K562 (cell line): ENCODE results near the gene AGMO. TPM values are rescaled to one million over a fixed set of nuclear protein-coding genes. Genes with fewer than 3 reads are reported as not detected.

Source experiments
- ATAC-seq: fragments of 200-7000 bp; cut with Tn5 transposase; 3 replicates; pipeline ENCODE4 v1.9.1; 2020; ENCODE audit warnings: moderate library complexity
- BruUV-seq: library from RNA; stranded (reverse); fragments of 400-500 nt; replicated peaks from 2 replicates; lab custom pipeline; 2021; lab: Mats Ljungman, UMichigan
- CTCF ChIA-PET: fragments of 300-600 bp; formaldehyde crosslinking; extraction: SDS; loops from one replicate; lab custom pipeline; 2021; ENCODE audit warnings: low intra/inter-chr PET ratio; lab: Yijun Ruan, JAX
- POLR2A ChIA-PET: fragments of 300-600, 350-650 bp; sonication (Branson Sonifier 250); formaldehyde crosslinking; extraction: SDS; loops from one replicate; lab custom pipeline; 2021; ENCODE audit warnings: antibody characterized with exemption, inconsistent platforms; lab: Yijun Ruan, JAX
- DNase-seq, 4 experiments: peaks; one replicate each; pipeline versions ENCODE4 v3.0.0 to v3.0.0-alpha.2; 2011 to 2018; ENCODE audit warnings: low spot score in 3 of 4, mixed read lengths in 3 of 4; ENCODE audit errors: extremely low read depth in 1 of 4
- FAIRE-seq: peaks from 2 replicates; lab custom pipeline; 2011; peaks lifted over from hg19 to GRCh38; lab: Jason Lieb, UNC
- H2AFZ ChIP-seq: 2 replicates; pipeline ENCODE4 v1.6.0; 2011; ENCODE audit warnings: low read depth, low read length, control low read depth, inconsistent platforms
- H3K27ac ChIP-seq: fragments of 200-600 bp; 3 replicates; pipeline ENCODE4 v1.8.0; 2011; ENCODE audit warnings: low read depth, mild to moderate bottlenecking, control low read depth, inconsistent platforms, low read length, moderate library complexity, mixed read lengths; ENCODE audit errors: extremely low read depth
- H3K27me3 ChIP-seq, 2 experiments: fragments of 300-600 bp in 1 of 2; 2 replicates in 1 of 2; 3 replicates in 1 of 2; pipeline versions ENCODE4 v1.6.0 to v1.8.0; 2011; ENCODE audit warnings: inconsistent platforms in 2 of 2, low read length in 2 of 2, mild to moderate bottlenecking in 1 of 2, mixed read lengths in 1 of 2, moderate library complexity in 1 of 2; ENCODE audit not compliant: control insufficient read depth in 2 of 2, insufficient read depth in 2 of 2
- H3K36me3 ChIP-seq: fragments of 300-600 bp; 3 replicates; pipeline ENCODE4 v1.8.0; 2011; ENCODE audit warnings: mild to moderate bottlenecking, low read length, inconsistent platforms; ENCODE audit not compliant: control insufficient read depth, insufficient read depth
- H3K4me1 ChIP-seq, 2 experiments: fragments of 200-600 bp in 1 of 2; replicated peaks in 1 of 2; 2 replicates in 1 of 2; 3 replicates in 1 of 2; pipeline versions ENCODE4 v1.5.1 to v1.8.0; 2011; ENCODE audit warnings: inconsistent platforms in 2 of 2, low read length in 2 of 2, mild to moderate bottlenecking in 1 of 2, mixed read lengths in 1 of 2, moderate library complexity in 1 of 2; ENCODE audit not compliant: control insufficient read depth in 2 of 2, insufficient read depth in 2 of 2
- H3K4me2 ChIP-seq: 2 replicates; pipeline ENCODE4 v1.6.1; 2011; ENCODE audit warnings: low read length, control low read depth, inconsistent platforms, mixed read lengths; ENCODE audit not compliant: insufficient read depth
- H3K4me3 ChIP-seq: fragments of 200-600 bp; sonication (generic), shearing (Covaris generic); 2 replicates; pipeline ENCODE4 v1.5.1; 2016; ENCODE audit warnings: control low read depth, inconsistent platforms
- H3K79me2 ChIP-seq: fragments of 200-600 bp; 3 replicates; pipeline ENCODE4 v1.8.0; 2011; ENCODE audit warnings: low read length, inconsistent platforms; ENCODE audit not compliant: control insufficient read depth, insufficient read depth
- H3K9ac ChIP-seq, 2 experiments: 2 replicates each; pipeline versions ENCODE4 v1.6.0 to v1.6.1; 2011; ENCODE audit warnings: low read depth in 2 of 2, low read length in 2 of 2, control low read depth in 1 of 2, inconsistent platforms in 1 of 2, mild to moderate bottlenecking in 1 of 2, mixed read lengths in 1 of 2; ENCODE audit not compliant: insufficient read depth in 1 of 2
- H3K9me1 ChIP-seq: one replicate; pipeline ENCODE4 v1.6.0; 2011; ENCODE audit warnings: inconsistent platforms, mild to moderate bottlenecking, low read length, moderate library complexity; ENCODE audit not compliant: control insufficient read depth, insufficient read depth
- H3K9me3 ChIP-seq: replicated peaks from 2 replicates; pipeline ENCODE4 v1.5.1; 2011; ENCODE audit warnings: low read depth, low read length, inconsistent platforms; ENCODE audit not compliant: control insufficient read depth, insufficient read depth
- H4K20me1 ChIP-seq: replicated peaks from 2 replicates; pipeline ENCODE4 v1.6.1; 2011; ENCODE audit warnings: low read length, inconsistent platforms, mixed read lengths; ENCODE audit not compliant: control insufficient read depth, insufficient read depth
- BRD4 ChIP-seq: fragments of 200-600 bp; sonication (generic); IDR thresholded peaks from 2 replicates; pipeline ENCODE4 v1.6.1; 2017; ENCODE audit warnings: inconsistent platforms
- CREB1 ChIP-seq, 2 experiments: sonication (generic) in 1 of 2; formaldehyde crosslinking in 1 of 2; IDR thresholded peaks; 2 replicates each; pipeline versions ENCODE4 v1.6.1 to v1.8.0; 2012 to 2022; ENCODE audit warnings: inconsistent platforms in 1 of 2, mild to moderate bottlenecking in 1 of 2, missing genetic modification reagents in 1 of 2, moderate library complexity in 1 of 2
- CSDE1 ChIP-seq, 2 experiments: fragments of 450-650 bp; IDR thresholded peaks; 2 replicates each; pipeline ENCODE4 v1.6.1; 2016; ENCODE audit warnings: mild to moderate bottlenecking in 1 of 2
- FOXO4 ChIP-seq: fragments of 450-650 bp; formaldehyde crosslinking; IDR thresholded peaks from 2 replicates; pipeline ENCODE4 v1.4.0; 2020; ENCODE audit warnings: mild to moderate bottlenecking, moderate library complexity
- SRSF3 ChIP-seq: fragments of 200-400 bp; formaldehyde crosslinking; IDR thresholded peaks from 2 replicates; pipeline ENCODE4 v1.6.1; 2016; ENCODE audit warnings: mild to moderate bottlenecking, low read length, moderate library complexity; ENCODE audit not compliant: insufficient read depth
- TBP ChIP-seq: optimal IDR thresholded peaks from 2 replicates; pipeline ENCODE3; 2011; ENCODE audit warnings: low read depth, low read length, improper control_type of control experiment
- VEZF1 ChIP-seq: fragments of 200-800 bp; sonication (Bioruptor generic); IDR thresholded peaks from 2 replicates; pipeline ENCODE4 v1.6.1; 2017; ENCODE audit warnings: missing genetic modification characterization, missing compliant biosample characterization
- ZNF282 ChIP-seq: sonication (generic); formaldehyde crosslinking; IDR thresholded peaks from 2 replicates; pipeline ENCODE4 v1.8.1; 2023; ENCODE audit warnings: missing genetic modification reagents
- ZNF324 ChIP-seq: fragments of 250-450 bp; sonication (Bioruptor Pico); IDR thresholded peaks from 2 replicates; pipeline ENCODE4 v1.4.0; 2020; ENCODE audit warnings: mild to moderate bottlenecking
- ZNF507 ChIP-seq: conservative IDR thresholded peaks from 2 replicates; pipeline ENCODE4 v1.6.1; 2017; ENCODE audit warnings: missing genetic modification characterization, missing compliant biosample characterization
- ZNF644 ChIP-seq: fragments of 200-800 bp; sonication (Bioruptor generic); IDR thresholded peaks from 2 replicates; pipeline ENCODE4 v1.6.1; 2016; ENCODE audit warnings: low read depth, missing genetic modification characterization, missing compliant biosample characterization
- ZNF668 ChIP-seq: fragments of 250-450 bp; sonication (Bioruptor Pico); IDR thresholded peaks from 2 replicates; pipeline ENCODE4 v1.8.0; 2022; ENCODE audit warnings: mild to moderate bottlenecking, inconsistent platforms
- WGBS: fragments of 100-300 bp; shearing (Covaris generic); methylation state at CpG from one replicate; pipeline ENCODE4 v1.1.6; 2016; ENCODE audit warnings: low coverage, mixed read lengths; ENCODE audit not compliant: insufficient coverage; ENCODE audit errors: missing lambda C conversion rate; 5-methylcytosine and 5-hydroxymethylcytosine counted together
- in situ Hi-C: fragments of 300-500 bp; cut with MboI; formaldehyde crosslinking; loops from 4 replicates; pipeline ENCODE4 v1.15.0; 2018; ENCODE audit warnings: inconsistent platforms, mixed read lengths
- intact Hi-C: fragments of 100-400 bp; cut with micrococcal nuclease; formaldehyde crosslinking; loops from 2 replicates; pipeline ENCODE4 v1.14.2; 2022
- polyA plus RNA-seq, 8 experiments: library from polyadenylated mRNA; depleted of rRNA in 4 of 8; stranded (reverse) in 5 of 8; unstranded in 3 of 8; fragments of >200 nt; fragmentation: Nextera tagmentation in 2 of 8; fragmentation: Illumina TruSeq in 1 of 8; extraction: Ambion mirVana in 2 of 8; extraction: Trizol in 1 of 8; gene quantifications; 2 replicates each; pipeline versions ENCODE4 v1.2.1 to v1.2.3, GENCODE V29; 2011 to 2014; ENCODE audit warnings: inconsistent platforms in 1 of 8, missing spikeins in 1 of 8
- total RNA-seq, 7 experiments: library from RNA; depleted of rRNA in 6 of 7; stranded (reverse); fragments of >200 nt in 6 of 7; fragmentation: Illumina TruSeq in 2 of 7; extraction: Trizol in 2 of 7; gene quantifications; 2 replicates each; pipeline versions ENCODE4 v1.2.1 to v1.2.3, GENCODE V29; 2011 to 2021; ENCODE audit warnings: low replicate concordance in 1 of 7

Gene AGMO
- total and polyA plus RNA-seq, 9 of the 15 experiments (the other 6 are each of a cell fraction or from before 2014, with no cell fraction given): 0.30 to 1.4 (median 0.69) TPM; not detected in 1

GRCh38 chr7:15313361-15313760 is 248.5 kb downstream of the AGMO start:
- intact Hi-C loops: no loop called here
- no peaks in the 10 kb centered on the region for H3K4me1 ChIP-seq
- H4K20me1 ChIP-seq: no peaks in the 10 kb centered on the region
- 6% methylated on average over 1 of the region's 1 CpG for WGBS
- ChIA-PET POLR2A (interaction anchor here (0.6 kb wide), 1 partner anchor 17 kb away, joined by 3 read pairs; no protein-coding TSS in a partner anchor), CTCF (no interaction called here)
- no peak overlapping the region for H3K4me3 ChIP-seq
- ATAC-seq: no peak
- no peaks in the 10 kb centered on the region for H3K27me3 ChIP-seq
- in situ Hi-C loops: loop anchor here (25.0 kb wide), 1 partner anchor 749 kb away; no protein-coding TSS in a partner anchor
- no peak overlapping the region for H3K9ac ChIP-seq
- no peaks in the 10 kb centered on the region; the same call in 1 of the 2 replicates for H3K9me3 ChIP-seq
- no peak for TF ChIP-seq BRD4
- no peak for TF ChIP-seq FOXO4 (CRISPR knock-in tag)
- no peak for TF ChIP-seq CREB1 (IDR thresholded peaks at IDR 0.05)
- no peak for TF ChIP-seq CREB1 (CRISPR knock-in tag; IDR thresholded peaks at IDR 0.05)
- TF ChIP-seq, all 486 proteins: peak for 0
- no peak for FAIRE-seq
- no peaks in the 10 kb centered on the region for H3K79me2 ChIP-seq
- no peaks in the 10 kb centered on the region for H3K9me1 ChIP-seq
- no TSS peak for BruUV-seq
- H2AFZ ChIP-seq: no peak overlapping the region
- H3K36me3 ChIP-seq: no peaks in the 10 kb centered on the region
- H3K4me2 ChIP-seq: no peak overlapping the region
- no peak overlapping the region for H3K27ac ChIP-seq
- no peak for DNase-seq

- intact Hi-C loops (no loop called here), in situ Hi-C loops (loop anchor here (25.0 kb wide), 1 partner anchor 752 kb away; no protein-coding TSS in a partner anchor)
- Histone ChIP-seq H3K9me3 (no peaks in the 10 kb centered on the region; the same call in 1 of the 2 replicates), H3K9ac (no peak overlapping the region), H3K9me1 (no peaks in the 10 kb centered on the region), H3K27ac (no peak overlapping the region), H3K4me2 (no peak overlapping the region), H3K4me1 (no peaks in the 10 kb centered on the region), H3K4me3 (no peak overlapping the region), H4K20me1 (no peaks in the 10 kb centered on the region), H2AFZ (no peak overlapping the region), H3K79me2 (no peaks in the 10 kb centered on the region), H3K27me3 (no peaks in the 10 kb centered on the region), H3K36me3 (no peaks in the 10 kb centered on the region)
- no TSS peak for BruUV-seq
- ChIA-PET CTCF (no interaction called here), POLR2A (no interaction called here)
- FAIRE-seq: no peak
- ATAC-seq: no peak
- 6% methylated on average over 1 of the region's 1 CpG for WGBS
- DNase-seq: no peak
- TF ChIP-seq ZNF507 (tag): no peak
- no peak for TF ChIP-seq ZNF668
- TF ChIP-seq SRSF3: no peak
- TF ChIP-seq ZNF644 (tag): no peak
- TF ChIP-seq CSDE1 (IDR thresholded peaks at IDR 0.05): no peak
- no peak for TF ChIP-seq VEZF1 (CRISPR knock-in tag)
- no peak for TF ChIP-seq ZNF324 (CRISPR knock-in tag)
- no peak for TF ChIP-seq TBP
- no peak for TF ChIP-seq ZNF282
Measured at GRCh38 chr7:15309872-15310271, 251.9 kb downstream of the AGMO start.
